H7 (cell line): Measurements from ENCODE around the gene SHD. TPM values are rescaled to one million over a fixed set of nuclear protein-coding genes. Genes with fewer than 3 reads are reported as not detected.
A peak's percentile ranks its signal among the peaks of the same experiment; 100 is the strongest.

ENCODE experiments used
- DNase-seq: peaks from one replicate; pipeline ENCODE4 v3.0.0; 2012
- H3K27me3 ChIP-seq: 2 replicates; pipeline ENCODE4 v1.6.0; 2011; ENCODE audit warnings: mild to moderate bottlenecking, low read length; ENCODE audit not compliant: control insufficient read depth, insufficient read depth
- H3K36me3 ChIP-seq: replicated peaks from 2 replicates; pipeline ENCODE4 v1.5.1; 2011; ENCODE audit warnings: low read length; ENCODE audit not compliant: control insufficient read depth, insufficient read depth
- H3K4me3 ChIP-seq: 2 replicates; pipeline ENCODE4 v1.5.1; 2011; ENCODE audit warnings: low read depth, mild to moderate bottlenecking, control low read depth, low read length, moderate library complexity; ENCODE audit not compliant: insufficient read depth
- total RNA-seq: library from RNA; depleted of rRNA; stranded (reverse); fragments of >200 nt; shearing (Covaris generic); gene quantifications from 2 replicates; pipeline ENCODE4 v1.2.3, GENCODE V29; 2014

The SHD gene
- total RNA-seq, 1 experiment from 2014 or later, result 1.3 TPM

GRCh38 chr19:4301590-4302242 is 22.6 kb downstream of the SHD start:
- peak; percentile 59 for DNase-seq
- Histone ChIP-seq H3K36me3 (no peaks in the 10 kb centered on the region; the same call in none of the 2 replicates), H3K27me3 (no peaks in the 10 kb centered on the region), H3K4me3 (no peak overlapping the region)

- Histone ChIP-seq H3K27me3 (no peaks in the 10 kb centered on the region), H3K36me3 (no peaks in the 10 kb centered on the region; the same call in none of the 2 replicates), H3K4me3 (no peak within 1 kb of the TSS)
- DNase-seq, result peak; percentile 49
Observed at GRCh38 chr19:4302243-4302640, 23.2 kb downstream of the SHD start, which contains the start of gene TMIGD2. Gene TMIGD2, minus strand, starts transcription at chr19:4302389. Its CDS starts 4 bp downstream, at chr19:4302385.

- H3K27me3 ChIP-seq, result no peaks in the 10 kb centered on the region
- peaks cover 2% of the 10 kb centered on the region for H3K36me3 ChIP-seq
- peak overlapping the region; percentile 40; the same call in 1 of the 2 replicates for H3K4me3 ChIP-seq
- peak; percentile 54 for DNase-seq
Observed at GRCh38 chr19:4303819-4304537, 24.9 kb downstream of the SHD start.

- Histone ChIP-seq H3K4me3 (peak within 1 kb of the TSS; percentile 40), H3K27me3 (no peaks in the 10 kb centered on the region)
- peak; percentile 100 for DNase-seq
Observed at GRCh38 chr19:4304538-4305256, 25.6 kb downstream of the SHD start, which contains the start of gene FSD1. Gene FSD1, plus strand, starts transcription at chr19:4304598. Its CDS starts 149 bp downstream, at chr19:4304747.

GRCh38 chr19:4305257-4305612 is 26.2 kb downstream of the SHD start:
- H3K36me3 ChIP-seq, result peaks cover 2% of the 10 kb centered on the region
- no peak for DNase-seq
- H3K27me3 ChIP-seq, result no peaks in the 10 kb centered on the region
- peak overlapping the region; percentile 40 for H3K4me3 ChIP-seq

More at GRCh38 chr19:4304538-4305256, 25.6 kb downstream of the SHD start, which contains the start of gene FSD1:
- peaks cover 2% of the 10 kb centered on the region for H3K36me3 ChIP-seq

- H3K4me3 ChIP-seq, result no peak overlapping the region
- peaks cover 2% of the 10 kb centered on the region for H3K36me3 ChIP-seq
- DNase-seq, result no peak
- H3K27me3 ChIP-seq, result no peaks in the 10 kb centered on the region
Observed at GRCh38 chr19:4305659-4306058, 26.6 kb downstream of the SHD start.

GRCh38 chr19:4310247-4311121 is 31.4 kb downstream of the SHD start:
- peak; percentile 94 for DNase-seq
- H3K36me3 ChIP-seq, result peaks cover 2% of the 10 kb centered on the region
- H3K27me3 ChIP-seq, result no peaks in the 10 kb centered on the region
- no peak overlapping the region for H3K4me3 ChIP-seq

- H3K27me3 ChIP-seq, result no peaks in the 10 kb centered on the region
- no peak overlapping the region for H3K4me3 ChIP-seq
- H3K36me3 ChIP-seq, result peaks cover 4% of the 10 kb centered on the region
- DNase-seq, result peak; percentile 70
Observed at GRCh38 chr19:4313847-4314490, 34.9 kb downstream of the SHD start.

- Histone ChIP-seq H3K27me3 (no peaks in the 10 kb centered on the region), H3K36me3 (peaks cover 4% of the 10 kb centered on the region), H3K4me3 (no peak overlapping the region)
- peak; percentile 12 for DNase-seq
Observed at GRCh38 chr19:4316956-4317355, 37.9 kb downstream of the SHD start.

GRCh38 chr19:4318460-4318859 is 39.4 kb downstream of the SHD start:
- H3K36me3 ChIP-seq, result peaks cover 4% of the 10 kb centered on the region
- peak; percentile 6 for DNase-seq
- H3K27me3 ChIP-seq, result no peaks in the 10 kb centered on the region
- no peak overlapping the region for H3K4me3 ChIP-seq

GRCh38 chr19:4319067-4319718 is 40.1 kb downstream of the SHD start:
- no peaks in the 10 kb centered on the region for H3K27me3 ChIP-seq
- DNase-seq, result peak; percentile 9
- H3K4me3 ChIP-seq, result no peak overlapping the region
- H3K36me3 ChIP-seq, result peaks cover 4% of the 10 kb centered on the region

- no peak for DNase-seq
- Histone ChIP-seq H3K27me3 (no peaks in the 10 kb centered on the region), H3K4me3 (no peak overlapping the region), H3K36me3 (peaks cover 4% of the 10 kb centered on the region)
Observed at GRCh38 chr19:4320419-4320818, 41.4 kb downstream of the SHD start.
